C4-2B (cell line): ENCODE measurements around the gene VWCE.

Experiments
- CTCF ChIP-seq: fragments of 450-650 bp; conservative IDR thresholded peaks from 2 replicates; pipeline ENCODE4 v1.5.1; 2017; ENCODE audit warnings: mild to moderate bottlenecking
- ZFX ChIP-seq: fragments of 450-650 bp; IDR thresholded peaks from 2 replicates; pipeline ENCODE4 v1.6.1; 2017

- no peak for TF ChIP-seq CTCF
- no peak for TF ChIP-seq ZFX
Measured at GRCh38 chr11:61287338-61287977, 7.7 kb downstream of the VWCE start.
